Muscle of back (tissue), 11 donors: Measurements from ENCODE around the gene ASIC4. TPM values are rescaled to one million over a fixed set of nuclear protein-coding genes. Genes with fewer than 3 reads are reported as not detected.
A peak's percentile ranks its signal among the peaks of the same experiment; 100 is the strongest.

ENCODE experiments used
- DNase-seq, 3 donors: peaks; one replicate each; pipeline versions ENCODE4 v3.0.0 to v3.0.0-alpha.2; 2013
- polyA plus RNA-seq, 10 donors: library from polyadenylated mRNA; unstranded; fragments of 120-200 nt; gene quantifications; one replicate each; pipeline ENCODE4 v1.2.1, GENCODE V29; 2013; ENCODE audit not compliant: insufficient read length in 10 of 10

The ASIC4 gene
- polyA plus RNA-seq, 10 donors: 0.15 to 0.70 (median 0.34) TPM

DNA sequence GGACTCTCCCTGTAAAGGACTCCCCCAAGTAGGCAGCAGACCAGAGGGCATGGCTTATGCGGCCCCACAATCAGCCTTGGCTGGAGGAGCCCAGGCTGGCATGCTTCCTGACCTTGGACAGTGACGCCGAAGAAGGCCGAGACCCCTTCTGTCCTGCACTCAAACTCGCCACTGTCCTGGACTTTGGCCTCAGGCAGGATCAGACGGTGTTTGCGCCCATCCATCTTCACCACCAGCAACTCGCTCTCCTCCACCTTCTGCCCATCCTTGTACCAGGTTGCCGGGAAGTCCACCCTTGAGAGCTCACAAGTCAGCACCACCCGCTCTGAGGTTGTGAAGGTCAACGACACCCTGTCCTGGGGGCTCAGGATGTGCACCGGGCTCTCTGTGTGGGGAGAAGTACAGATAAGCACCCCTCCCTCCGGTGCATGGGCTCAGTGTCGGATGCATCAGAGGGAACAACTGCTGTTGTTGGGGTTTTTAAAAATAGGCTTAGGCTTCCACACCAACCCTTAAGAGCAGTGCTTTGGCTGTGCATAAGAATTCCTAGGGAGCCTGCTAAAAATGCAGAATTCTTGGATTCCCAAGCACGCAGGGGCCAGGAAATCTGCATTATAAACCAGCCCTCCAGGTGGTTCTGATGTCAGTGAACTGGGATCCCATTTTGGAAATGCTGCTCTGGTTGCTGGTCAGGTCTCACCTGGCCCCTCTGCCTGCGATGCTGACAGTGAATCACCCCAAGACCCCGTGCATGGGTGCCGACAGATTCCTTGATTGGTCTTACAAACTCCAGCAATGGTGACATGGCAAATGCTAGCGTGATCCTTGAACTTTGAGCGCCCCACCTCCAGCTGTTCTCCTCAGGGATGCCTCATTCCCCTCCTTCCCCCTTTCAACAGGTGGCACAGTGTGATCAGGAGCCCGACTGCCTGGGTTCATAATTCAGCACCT is 51.1 kb downstream of the ASIC4 start:
- DNase-seq: no peak

DNA sequence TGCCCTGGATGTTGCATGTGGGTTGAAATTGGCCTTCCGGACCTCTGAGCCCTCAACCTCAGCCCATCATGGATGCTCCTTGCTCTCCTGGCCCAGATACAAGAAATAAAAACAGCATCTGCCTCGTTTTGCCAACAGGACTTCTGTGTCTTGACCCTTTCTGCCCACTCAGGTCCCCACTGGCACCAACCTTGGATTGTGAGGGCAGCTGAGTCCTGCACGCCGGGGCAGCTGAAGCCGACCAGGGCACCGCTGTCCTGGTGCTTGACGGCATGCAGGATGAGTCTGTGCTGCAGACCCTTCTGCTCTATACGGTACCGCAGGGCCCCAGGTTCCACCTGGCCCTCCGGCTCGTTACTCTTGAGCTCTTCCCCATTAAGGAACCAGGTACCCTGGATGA is 52.4 kb downstream of the ASIC4 start:
- no peak for DNase-seq

GRCh38 chr2:219567131-219567530 is 52.8 kb downstream of the ASIC4 start:
- no peak for DNase-seq

DNA sequence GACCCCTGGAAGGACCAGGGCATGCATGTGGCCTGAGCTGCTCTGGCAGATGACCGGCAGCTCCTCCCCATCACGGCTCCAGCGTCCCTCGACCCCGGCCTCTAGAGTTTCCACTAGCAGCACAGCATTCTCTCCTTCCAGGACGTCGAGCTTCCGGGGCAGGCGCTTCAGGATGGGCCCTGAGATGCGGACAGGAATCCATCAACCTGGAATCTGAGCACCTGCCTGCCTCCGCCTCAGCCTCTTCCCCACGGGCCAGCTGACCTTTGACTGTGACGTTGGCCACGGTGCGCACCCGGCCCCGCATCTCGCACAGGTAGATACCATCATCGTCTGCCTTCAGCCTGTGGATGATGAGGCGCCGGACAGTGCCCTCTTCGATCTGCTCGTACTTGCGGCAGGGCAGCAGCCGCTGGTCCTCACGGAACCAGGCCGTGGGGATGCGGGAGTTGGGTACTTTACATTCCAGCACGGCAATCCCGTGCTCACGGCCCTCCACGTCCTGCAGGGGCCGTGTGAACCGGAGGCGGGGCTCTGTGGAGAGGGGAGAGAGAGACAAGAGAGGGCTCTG is 53.6 kb downstream of the ASIC4 start:
- no peak for DNase-seq

- DNase-seq: no peak
These were observed 54.8 kb downstream of the ASIC4 start for GRCh38 chr2:219569041-219569440.

DNA sequence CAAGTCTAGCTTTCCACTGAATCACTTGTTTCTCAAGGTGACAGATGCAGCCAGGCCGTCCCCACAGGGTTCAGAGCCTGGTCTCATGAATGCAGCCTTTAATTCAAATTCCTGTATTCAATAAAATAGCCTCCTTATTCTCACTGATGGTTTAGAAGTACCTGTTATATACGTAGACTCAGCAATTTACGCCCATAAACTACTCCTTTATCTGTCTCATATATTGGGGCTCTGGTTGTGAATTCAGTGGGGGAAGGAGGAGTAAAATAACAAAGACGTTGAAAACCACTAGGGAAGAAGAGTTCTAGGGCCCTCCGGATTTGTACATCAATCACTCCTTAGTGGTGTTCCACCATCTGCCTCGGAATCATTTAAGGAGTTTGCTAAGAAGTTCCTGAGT is 55.4 kb downstream of the ASIC4 start:
- no peak for DNase-seq

DNA sequence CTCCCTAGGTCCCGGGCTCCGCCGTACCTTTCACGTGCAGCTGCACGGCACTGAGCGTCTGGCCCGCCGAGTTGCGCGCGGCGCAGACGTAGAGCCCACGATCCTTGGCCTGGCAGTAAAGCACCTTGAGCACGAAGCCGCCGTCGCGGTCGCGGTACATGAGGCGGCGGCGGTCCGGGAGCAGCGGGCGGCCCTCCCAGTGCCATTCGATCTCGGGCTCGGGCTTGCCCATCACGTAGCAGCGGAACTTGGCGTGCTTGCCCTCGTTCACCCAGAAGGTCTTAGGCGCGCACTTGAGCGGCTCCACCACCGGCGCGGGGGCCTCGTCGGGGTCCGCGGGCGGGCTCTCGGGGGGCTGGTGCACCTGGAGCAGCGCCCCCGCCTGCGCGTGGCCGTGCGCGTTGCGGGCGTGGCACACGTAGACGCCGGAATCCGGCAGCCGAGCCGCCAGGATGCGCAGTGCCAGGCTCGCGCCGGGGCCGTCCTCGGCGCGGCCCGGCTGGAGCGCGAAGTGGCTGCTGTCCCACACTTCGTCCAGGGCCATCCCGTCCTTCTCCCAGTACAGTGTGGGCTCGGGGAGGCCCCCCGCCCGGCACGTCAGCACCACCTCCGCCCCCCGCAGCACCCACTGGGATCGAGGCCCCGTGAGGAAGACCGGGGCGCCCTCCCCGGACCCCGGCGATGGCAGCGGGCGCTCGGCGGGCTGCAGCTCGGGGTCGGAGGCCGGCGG is 56.1 kb downstream of the ASIC4 start:
- DNase-seq: peak in 2 of 3 donors; percentile 36 to 76

GRCh38 chr2:219570924-219571310 is 56.6 kb downstream of the ASIC4 start:
- DNase-seq: peak in 2 of 3 donors; percentile 38 to 82

DNA sequence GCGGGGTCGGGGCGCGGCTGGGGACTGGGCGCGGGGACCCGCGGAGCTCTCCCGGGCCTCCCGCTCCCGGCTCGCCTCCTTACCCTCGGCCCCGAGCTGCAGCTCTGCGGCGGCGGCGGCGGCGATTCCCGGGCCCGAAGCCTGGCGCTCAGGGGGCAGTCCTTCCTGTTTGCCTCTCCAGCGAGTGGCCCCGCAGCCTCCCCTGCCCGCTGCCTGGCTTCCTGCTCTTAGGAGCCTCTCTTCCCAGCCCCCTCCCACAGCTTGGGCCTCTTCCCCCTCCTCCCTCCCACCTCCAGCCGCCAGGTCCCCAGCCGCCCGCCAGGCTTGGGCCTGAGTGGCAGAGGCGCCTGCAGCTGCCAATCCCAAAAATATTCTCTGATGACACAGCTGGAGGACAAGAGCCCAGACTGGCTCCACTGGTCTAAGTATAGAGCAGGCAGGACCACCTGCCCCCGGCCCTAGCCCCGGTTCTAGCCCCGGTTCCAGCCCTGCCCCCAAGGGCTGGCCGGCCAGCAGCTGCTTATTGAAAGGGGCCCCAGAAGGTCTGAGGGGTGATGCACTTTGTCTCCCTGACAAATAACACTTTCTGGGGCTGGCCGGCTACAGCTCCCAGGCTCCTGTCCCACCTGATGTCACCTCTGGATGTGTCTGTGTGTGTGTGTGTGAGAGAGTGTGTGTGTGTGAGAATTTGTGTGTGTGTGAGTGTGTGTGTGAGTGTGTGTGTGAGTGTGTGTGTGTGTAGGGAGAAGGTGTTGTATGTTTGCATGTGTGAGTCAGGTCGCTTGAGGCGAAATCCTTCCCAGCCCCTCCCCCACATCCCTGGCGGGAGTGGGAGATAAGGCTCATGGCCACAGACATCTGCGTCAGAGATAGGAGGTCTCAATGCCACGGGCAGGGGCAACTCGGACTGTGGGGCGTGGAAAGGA is 57.3 kb downstream of the ASIC4 start, which contains the start of gene OBSL1:
TSS of gene OBSL1 (minus strand) at position 229 of the 926 bp plus-strand sequence. CDS start 307 bp downstream, outside the sequence.
- DNase-seq: peak; percentile 76 to 89 (median 80)

- DNase-seq: no peak
These were observed 58.1 kb downstream of the ASIC4 start, which contains the start of gene INHA for GRCh38 chr2:219572237-219573001. INHA (plus strand) TSS chr2:219572310; CDS start chr2:219572375, 65 bp downstream.

DNA sequence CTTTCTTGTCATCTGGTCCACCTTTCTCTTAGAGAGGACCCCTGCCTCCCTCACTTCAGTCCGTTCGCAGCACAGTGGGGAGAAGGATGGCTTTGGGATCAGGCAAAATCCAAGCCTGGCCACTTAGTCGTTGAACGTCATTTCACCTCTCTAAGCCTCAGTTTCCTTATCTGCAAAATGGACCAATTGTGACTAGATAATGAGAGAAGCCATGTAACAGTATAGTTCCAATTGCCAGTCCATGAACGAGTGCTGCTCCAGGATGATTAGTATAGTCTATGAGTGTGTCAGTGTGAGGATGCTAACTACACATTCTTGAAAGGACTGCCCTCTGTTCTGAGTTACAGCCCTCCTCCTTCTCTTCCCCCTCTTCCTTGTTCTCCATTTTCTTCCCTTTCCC is 58.9 kb downstream of the ASIC4 start:
- DNase-seq: no peak

DNA sequence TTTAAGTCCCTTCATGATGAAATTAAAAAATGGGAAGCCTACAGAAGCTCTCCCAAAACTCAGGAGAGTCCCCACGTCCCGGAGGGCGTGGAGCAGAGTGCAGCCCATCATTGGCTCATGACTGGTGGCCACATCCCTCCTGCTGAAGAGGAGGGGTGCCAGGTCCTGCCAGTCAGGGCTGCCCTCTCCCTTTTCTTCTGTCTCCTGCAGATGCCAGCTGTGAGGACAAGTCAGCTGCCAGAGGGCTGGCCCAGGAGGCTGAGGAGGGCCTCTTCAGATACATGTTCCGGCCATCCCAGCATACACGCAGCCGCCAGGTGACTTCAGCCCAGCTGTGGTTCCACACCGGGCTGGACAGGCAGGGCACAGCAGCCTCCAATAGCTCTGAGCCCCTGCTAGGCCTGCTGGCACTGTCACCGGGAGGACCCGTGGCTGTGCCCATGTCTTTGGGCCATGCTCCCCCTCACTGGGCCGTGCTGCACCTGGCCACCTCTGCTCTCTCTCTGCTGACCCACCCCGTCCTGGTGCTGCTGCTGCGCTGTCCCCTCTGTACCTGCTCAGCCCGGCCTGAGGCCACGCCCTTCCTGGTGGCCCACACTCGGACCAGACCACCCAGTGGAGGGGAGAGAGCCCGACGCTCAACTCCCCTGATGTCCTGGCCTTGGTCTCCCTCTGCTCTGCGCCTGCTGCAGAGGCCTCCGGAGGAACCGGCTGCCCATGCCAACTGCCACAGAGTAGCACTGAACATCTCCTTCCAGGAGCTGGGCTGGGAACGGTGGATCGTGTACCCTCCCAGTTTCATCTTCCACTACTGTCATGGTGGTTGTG is 60.4 kb downstream of the ASIC4 start:
- DNase-seq: no peak

DNA sequence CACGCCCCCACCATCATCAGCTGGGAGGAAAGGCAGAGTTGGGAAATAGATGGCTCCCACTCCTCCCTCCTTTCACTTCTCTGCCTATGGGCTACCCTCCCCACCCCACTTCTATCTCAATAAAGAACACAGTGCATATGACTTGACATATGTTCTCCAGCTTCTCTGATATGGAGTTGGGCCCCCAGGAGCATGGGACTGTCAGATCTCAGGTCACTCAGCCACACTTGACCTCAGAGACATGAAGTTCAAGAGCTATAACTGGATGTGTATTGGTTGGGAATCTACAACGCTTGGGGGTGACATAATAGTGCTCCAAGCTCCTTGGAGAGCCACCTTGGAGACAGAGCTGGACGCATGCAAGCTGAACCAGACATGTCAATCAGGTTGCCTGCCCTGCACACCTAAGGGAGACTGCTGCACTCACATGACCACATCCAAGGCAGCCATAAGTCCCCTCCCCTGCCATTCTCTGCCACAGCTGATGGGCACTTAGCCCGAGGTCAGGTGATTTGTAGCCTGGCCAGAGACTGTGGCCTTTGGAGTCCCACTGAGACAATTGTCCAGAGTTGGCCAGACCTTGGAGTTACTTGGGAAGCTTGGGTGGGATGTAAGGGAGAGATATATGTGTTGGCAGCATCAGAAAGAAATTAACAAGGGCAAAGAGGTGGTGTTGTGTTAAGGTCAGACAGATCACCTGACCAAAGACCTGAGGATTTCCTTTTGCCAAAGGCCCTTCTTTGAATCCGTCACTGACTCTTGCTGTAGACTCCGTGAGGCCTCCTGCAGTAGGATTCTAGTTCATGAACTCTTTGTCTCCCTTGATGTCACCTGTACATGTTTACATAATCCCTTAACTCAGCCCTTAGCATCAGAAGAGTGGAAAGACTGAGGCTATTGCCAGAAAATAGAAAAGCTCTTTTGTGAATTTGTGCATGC is 61.6 kb downstream of the ASIC4 start:
- DNase-seq: no peak

GRCh38 chr2:219576505-219577388 is 62.5 kb downstream of the ASIC4 start:
- peak in 1 of 3 donors; percentile 59 for DNase-seq

GRCh38 chr2:219578811-219579613 is 64.7 kb downstream of the ASIC4 start:
- DNase-seq: no peak

- DNase-seq: no peak
These were observed 67.1 kb downstream of the ASIC4 start for GRCh38 chr2:219581346-219581745.
